GM19240 (cell line): ENCODE data around the gene MAP4.
"Not testable (repeated sequence)": the region's sequence is repeated elsewhere in the genome, so short reads cannot be mapped to it uniquely, and the experiment has no call there.

Experiments used
- DNase-seq: peaks from one replicate; pipeline ENCODE4 v3.0.0; 2011; ENCODE audit warnings: low spot score; ENCODE audit not compliant: insufficient read length

Gene MAP4

GRCh38 chr3:48014358-48014757 is 1.9 kb downstream of the MAP4 start:
- DNase-seq = no peak

GRCh38 chr3:48013288-48013980 is 2.8 kb downstream of the MAP4 start:
- DNase-seq = no peak

- no peak for DNase-seq
Measured at GRCh38 chr3:48012659-48013058, 3.6 kb downstream of the MAP4 start.

- not testable (repeated sequence) for DNase-seq
Measured at GRCh38 chr3:48008066-48008465, 8.2 kb downstream of the MAP4 start.

- not testable (repeated sequence) for DNase-seq
Measured at GRCh38 chr3:48007361-48007760, 8.9 kb downstream of the MAP4 start.

GRCh38 chr3:48006794-48007193 is 9.4 kb downstream of the MAP4 start:
- DNase-seq = not testable (repeated sequence)

GRCh38 chr3:48004694-48005093 is 11.5 kb downstream of the MAP4 start:
- no peak for DNase-seq

GRCh38 chr3:48002787-48003186 is 13.4 kb downstream of the MAP4 start:
- DNase-seq = no peak

GRCh38 chr3:48001991-48002390 is 14.2 kb downstream of the MAP4 start:
- DNase-seq = no peak

- DNase-seq = no peak
Measured at GRCh38 chr3:48000212-48000611, 16.0 kb downstream of the MAP4 start.

- DNase-seq = no peak
Measured at GRCh38 chr3:47996440-47996839, 19.8 kb downstream of the MAP4 start.

- DNase-seq = no peak
Measured at GRCh38 chr3:47994180-47994579, 22.0 kb downstream of the MAP4 start.

- no peak for DNase-seq
Measured at GRCh38 chr3:47991341-47991740, 24.9 kb downstream of the MAP4 start.

GRCh38 chr3:47989981-47990440 is 26.2 kb downstream of the MAP4 start:
- DNase-seq = peak; percentile 23

- DNase-seq = no peak
Measured at GRCh38 chr3:47985381-47985780, 30.8 kb downstream of the MAP4 start.

GRCh38 chr3:47984075-47984728 is 32.0 kb downstream of the MAP4 start:
- no peak for DNase-seq

- DNase-seq = no peak
Measured at GRCh38 chr3:47980795-47981194, 35.4 kb downstream of the MAP4 start.

GRCh38 chr3:47979070-47979469 is 37.1 kb downstream of the MAP4 start:
- DNase-seq = no peak

- no peak for DNase-seq
Measured at GRCh38 chr3:47978386-47978785, 37.8 kb downstream of the MAP4 start.

GRCh38 chr3:47976135-47976732 is 40.0 kb downstream of the MAP4 start:
- no peak for DNase-seq

GRCh38 chr3:47974974-47975470 is 41.2 kb downstream of the MAP4 start:
- no peak for DNase-seq

- no peak for DNase-seq
Measured at GRCh38 chr3:47971081-47971480, 45.1 kb downstream of the MAP4 start.
